Islet precursor cell (in vitro differentiated cells): Measurements from ENCODE around the gene TEN1.
A peak's percentile ranks its signal among the peaks of the same experiment; 100 is the strongest.
"Not testable (repeated sequence)": the region's sequence is repeated elsewhere in the genome, so short reads cannot be mapped to it uniquely, and the experiment has no call there.

Experiments
- DNase-seq: peaks from one replicate; pipeline ENCODE4 v3.0.0-alpha.2; 2018

The TEN1 gene, protein sequence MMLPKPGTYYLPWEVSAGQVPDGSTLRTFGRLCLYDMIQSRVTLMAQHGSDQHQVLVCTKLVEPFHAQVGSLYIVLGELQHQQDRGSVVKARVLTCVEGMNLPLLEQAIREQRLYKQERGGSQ

DNA sequence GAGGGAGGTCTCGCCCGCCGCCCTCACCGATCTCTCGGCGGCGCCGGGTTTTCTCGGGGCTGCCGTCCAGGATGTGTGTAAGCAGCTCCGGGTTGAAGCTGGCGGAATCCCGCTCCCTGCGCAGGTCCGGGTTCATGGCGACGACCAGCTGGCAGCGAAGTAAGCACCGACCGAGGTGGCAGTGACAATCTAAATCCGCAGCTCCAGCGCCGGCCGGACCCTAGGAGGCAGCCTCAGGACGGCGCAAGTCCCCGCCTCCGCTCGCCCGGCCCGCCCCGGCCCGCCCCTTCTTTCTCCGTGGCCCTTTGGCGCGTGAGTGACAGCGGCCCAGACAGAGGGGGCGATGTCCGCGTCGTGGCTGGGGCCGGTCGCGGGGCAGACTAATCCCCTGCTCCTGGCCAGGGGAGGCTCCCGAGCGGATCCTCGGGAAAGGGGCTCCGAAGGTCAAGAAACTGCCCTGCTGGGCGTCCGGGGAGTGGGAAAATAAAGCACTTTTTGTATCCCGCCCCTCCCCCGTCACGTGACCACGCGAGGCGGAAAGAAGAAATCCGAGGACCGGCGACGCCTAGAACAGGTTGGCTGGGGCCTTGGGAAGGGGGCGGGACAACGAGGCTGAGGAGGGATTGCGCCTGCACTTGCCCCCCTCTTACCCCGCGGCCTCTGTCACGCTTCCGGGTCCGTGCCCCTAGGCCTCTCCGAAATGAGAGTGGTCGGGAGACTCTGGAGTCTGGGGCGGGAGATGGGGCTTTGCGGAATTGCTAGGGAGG, at the start of gene TEN1, which contains the start of gene ACOX1:
TEN1 (plus strand) TSS at position 303 of the 767 bp plus-strand sequence. CDS start 6,953 bp downstream, outside the sequence.
ACOX1 (minus strand) TSS at position 229 of the 767 bp plus-strand sequence; CDS start at position 136, 93 bp downstream.
- peak; percentile 100 for DNase-seq

DNA sequence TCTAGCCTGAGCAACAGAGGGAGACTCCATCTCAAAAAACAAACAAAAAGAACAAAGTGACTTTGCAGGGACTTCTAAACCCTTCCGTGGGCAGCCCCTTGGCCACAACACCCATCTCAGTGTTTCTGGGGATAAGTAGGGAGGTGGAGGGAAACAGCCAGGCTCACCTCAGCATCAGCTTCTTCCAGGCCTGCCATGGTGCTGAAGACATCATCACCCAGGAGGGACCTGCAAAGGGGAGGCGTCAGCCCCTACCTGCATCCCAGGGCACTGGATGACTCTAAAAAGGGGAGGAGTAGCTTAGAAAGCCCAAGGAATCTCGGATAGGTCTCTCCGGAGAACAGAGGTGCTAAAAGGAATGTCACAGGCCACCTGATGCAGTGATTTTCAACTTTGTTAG, 48.0 kb upstream of the TEN1 start:
- DNase-seq: no peak

DNA sequence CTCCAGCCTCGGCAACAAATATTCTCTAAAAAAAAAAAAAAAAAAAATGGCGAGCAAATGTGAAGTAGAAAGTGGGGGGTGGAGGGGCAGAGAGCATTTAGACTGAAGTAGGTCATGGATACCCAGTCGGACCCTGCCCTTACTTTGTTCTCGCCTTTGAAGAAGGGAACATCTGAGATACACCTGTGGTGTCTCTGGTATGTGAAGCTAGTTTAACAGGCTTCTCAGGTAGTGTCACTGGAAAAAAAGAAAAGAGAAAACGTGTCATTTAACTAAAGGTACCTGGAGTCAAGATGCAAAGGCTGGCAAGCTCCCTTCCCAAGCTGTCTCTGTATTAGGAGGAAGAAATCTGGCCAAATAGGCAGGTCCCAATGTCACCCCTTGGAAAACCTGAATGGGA, 46.2 kb upstream of the TEN1 start:
- DNase-seq: no peak

DNA sequence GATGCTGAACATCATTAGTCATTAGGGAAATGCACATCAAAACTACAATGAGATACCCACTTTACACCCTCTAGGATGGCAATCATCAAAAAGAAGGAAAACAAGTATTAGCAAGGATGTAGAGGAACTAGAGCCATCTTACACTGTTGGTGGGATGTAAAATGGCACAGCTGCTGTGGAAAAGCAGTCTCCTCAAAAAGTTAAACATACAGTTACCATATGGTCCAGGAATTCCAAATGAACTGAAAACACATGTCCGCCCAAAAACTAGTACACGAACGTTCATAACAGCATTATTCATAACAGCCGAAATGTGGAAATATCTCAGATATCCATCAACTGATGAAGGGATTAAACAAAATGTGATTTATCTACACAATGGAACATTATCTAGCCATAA, 45.2 kb upstream of the TEN1 start:
- no peak for DNase-seq

DNA sequence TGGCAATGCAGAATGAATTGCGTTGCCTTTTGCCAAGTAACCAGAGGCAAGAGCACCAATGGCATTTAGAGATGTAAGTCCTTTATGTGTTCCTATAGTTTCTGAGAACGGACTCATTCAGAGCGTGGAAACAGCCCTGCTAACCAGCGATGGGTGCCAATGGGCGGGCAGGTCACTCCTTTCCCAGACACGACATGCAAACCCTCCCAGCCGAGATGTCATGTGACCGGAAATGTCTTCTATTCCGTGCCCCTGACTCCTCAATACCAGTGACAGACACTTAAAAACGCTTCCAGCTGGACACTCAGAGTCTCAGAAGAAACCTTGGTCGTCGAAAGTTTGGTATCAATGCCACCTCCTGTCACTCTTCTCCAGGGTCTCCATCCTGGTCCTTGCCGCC, 41.4 kb upstream of the TEN1 start:
- no peak for DNase-seq

DNA sequence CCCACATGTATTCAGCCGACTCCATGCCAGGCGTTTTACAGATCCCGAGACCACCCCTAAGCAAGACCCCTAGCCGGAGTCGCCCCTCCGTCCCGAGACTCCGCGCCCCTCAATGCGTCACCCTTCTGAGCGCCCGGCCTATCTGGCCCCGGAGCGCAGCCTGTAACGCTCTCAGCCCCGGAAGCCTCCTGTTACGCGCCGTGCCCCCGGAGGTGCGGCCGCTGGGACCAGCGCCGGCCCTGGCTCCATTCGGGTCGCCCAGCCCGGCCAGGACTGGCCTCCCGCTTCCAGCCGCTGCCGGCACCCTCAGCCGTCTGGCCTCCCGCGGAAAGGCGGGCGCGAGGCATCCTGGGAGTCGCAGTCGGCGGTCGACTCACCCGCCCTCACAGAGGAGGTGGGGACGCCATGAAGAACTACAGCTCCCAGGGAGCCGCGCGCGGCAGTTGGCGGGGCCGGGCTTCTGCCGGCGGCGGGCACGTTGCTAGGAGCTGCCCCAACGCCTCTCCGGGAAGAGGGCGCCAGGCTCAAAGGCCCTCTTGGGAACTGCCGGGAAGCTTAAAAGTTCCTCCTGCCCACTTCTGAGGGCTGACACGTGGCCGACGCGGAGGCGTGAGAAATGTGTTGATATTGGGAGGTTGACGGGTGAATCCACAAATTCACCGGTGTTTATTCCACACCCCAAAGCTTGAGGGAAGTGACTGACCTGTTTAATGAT, 38.2 kb upstream of the TEN1 start, which contains the start of gene FBF1:
FBF1 (minus strand) TSS at position 316 of the 715 bp plus-strand sequence. CDS start 2,893 bp downstream, outside the sequence.
- peak; percentile 100 for DNase-seq

DNA sequence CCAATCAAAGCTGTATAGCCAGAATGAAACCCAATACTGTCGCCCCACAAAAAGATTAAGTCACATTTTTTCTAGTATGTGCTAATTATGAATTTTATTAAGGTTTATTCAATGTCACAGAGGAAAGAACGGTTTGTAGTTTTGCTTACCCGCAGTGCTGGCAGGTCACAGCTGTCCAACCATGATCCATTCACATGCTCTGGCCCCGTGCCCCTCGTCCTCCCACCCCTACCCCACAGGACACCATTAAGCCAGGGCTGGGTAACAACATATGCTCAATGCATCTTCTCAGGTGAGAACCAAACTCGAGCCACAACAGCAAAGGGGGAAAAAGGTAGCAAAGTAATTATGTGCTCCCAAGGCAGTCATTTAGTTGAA, 37.6 kb upstream of the TEN1 start:
- no peak for DNase-seq

DNA sequence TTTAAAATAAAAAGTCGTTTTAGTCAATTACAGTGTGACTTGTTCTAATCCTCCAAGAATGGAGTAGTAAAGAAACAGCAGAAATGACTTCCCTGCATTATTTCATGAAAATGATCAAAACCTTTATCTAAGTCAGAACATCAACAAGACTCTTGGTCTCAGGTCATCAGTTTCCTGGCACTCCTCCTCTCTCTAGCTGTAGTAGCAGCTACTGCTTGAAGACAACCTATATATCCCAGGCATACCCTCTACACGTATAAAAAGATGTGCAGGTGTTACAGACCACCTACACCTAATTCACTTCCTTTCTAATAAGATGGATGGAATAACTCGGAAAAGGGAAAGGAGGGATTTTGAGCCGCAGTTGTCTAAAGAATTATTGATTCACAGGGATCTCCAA, 36.6 kb upstream of the TEN1 start:
- DNase-seq: no peak

DNA sequence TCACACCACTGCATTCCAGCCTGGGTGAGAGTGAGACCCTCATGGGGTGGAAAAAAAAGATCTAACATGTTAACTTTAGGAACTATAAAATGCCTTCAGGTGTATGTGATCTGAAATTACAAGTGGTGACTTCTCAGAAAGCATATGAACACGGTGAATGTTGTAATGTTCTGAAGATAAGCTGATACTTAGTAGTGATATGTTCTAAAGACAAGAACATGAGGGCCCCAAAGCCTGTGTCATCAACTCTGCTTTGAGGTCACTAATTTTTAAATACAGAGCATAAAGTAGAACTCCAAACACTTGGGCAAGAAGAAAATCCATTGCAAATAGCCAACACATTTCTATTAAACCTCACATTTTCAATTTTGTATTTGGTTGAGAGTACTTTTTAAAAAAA, 35.5 kb upstream of the TEN1 start:
- no peak for DNase-seq

DNA sequence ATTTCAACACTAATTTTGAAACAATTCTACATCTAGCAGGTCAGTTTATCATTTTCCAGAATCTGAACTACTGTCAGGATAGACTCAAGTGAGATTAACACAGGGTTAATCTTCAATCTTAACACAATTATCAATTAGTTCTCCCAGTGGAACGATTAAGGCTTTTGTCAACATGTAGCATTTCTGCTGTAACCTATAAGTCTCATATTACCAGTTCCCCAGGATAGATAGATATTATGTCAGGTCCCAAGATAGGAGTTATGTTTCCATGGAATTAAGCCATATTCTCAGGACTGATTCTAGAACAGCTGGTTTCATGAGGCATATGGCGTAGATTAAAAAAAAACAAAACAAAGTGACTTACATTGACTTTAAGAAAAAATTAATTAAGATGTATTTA, 33.8 kb upstream of the TEN1 start:
- no peak for DNase-seq

DNA sequence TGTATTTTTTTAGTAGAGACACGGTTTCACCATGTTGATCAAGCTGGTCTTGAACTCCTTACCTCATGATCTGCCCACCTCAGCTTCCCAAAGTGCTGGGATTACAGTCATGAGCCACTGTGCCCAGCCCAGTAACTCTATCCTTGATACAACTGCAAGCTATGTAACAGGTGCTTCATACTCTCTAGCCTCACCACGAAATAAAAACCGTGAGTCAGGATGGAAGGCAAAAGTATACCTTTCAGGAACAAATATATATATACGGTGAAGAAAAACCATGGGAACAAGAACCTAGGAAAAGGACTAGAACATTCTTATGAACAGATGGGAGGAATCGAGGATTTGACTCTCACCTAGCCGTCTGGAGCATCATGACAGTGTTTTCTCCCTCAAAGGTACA, 28.6 kb upstream of the TEN1 start:
- no peak for DNase-seq

DNA sequence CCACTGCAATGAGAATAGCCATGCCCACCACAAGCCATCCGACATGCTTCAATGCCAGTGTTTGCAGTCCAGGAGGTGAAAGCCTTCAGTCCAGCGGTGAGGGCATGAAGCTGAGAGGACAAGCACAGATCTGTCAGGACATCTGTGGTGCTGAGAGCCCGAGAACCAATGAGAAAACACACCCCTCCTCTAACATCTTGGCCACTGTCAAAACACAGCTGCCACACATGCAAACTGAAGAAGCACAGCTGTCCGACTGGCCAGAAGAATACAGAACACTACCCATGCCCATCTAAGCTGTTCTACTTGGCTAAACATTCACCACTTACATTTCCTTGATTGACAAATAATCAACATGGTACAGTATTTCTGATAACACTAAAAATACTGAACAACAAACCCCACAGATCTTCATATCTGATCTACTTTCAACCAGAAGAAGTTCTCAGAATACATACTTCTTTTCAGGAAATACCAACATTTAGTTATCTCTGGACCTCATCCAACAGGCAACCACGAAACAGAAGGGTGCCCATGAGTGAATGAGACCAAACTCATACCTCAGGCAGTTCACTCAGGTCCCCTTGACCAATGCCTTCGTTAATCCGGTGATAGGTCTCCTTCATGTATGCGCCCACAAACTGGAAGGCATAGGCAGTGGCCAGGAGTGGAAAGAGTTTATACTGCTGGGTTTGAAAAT, 28.0 kb upstream of the TEN1 start:
- DNase-seq: peak; percentile 18

DNA sequence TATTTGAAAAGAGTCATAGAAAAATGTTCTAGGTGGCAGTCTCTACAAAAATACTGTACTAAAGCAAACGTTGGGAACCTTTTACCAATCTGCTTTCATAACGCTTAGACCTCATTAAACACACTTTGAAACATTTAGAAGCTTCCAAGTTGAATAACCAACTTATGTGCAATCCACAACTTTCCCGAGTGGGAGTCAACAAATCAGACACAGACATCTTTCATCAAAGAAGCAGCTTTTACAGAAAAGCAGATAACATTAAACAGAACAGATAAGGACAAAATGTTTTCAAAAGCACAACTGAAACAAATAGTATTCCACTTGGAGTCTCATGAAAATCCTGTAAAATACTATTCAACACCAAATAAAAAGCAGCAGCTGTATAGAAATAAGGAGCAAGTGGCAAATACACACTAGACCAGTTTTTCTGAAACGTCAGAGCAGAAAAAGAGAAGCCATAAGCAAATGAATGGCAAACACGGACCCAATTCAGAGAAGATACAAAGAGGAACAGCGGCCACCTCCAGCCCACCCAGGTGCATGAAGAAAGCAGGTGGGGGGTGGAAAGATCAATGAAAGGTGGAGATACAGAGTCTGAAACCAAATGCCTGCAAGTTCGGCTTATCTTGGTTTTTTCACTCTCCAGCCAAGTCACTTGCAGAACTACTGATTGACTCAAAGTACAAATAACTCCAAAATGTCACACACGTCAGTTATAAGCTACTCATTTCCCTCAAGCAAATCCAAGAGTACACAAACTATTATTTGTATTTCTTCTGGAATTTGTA, 19.8 kb upstream of the TEN1 start:
- DNase-seq: no peak

DNA sequence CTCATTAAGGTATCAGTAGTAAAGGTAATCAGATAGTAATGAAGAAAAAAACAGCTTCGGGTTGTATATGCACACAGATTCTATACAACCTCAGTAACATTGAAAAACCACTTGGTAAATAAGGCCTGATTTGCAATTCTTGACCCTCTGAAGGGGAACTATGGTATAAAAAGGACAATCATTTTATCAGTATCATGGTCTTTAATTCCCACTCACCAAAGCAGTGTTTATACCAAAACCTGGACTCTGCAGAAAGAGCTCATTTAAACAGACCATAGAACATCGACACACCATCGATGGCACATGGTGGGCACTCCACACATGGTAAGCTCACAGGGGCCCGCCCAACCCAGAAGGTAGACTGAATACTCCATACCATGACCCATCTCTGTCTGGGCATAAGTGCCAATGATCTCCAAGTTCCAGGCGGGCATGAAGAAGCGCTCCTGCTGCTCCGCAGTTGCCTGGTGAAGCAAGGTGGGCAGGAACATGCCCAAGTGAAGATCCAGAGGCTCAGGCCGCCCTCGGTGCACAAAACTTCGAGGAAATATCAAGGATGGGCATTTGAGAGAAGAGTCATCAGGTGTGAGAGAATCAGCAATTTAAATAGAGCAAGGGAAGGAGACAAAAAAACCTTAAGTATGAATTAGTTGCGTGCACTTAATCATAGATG, 19.1 kb upstream of the TEN1 start:
- no peak for DNase-seq

DNA sequence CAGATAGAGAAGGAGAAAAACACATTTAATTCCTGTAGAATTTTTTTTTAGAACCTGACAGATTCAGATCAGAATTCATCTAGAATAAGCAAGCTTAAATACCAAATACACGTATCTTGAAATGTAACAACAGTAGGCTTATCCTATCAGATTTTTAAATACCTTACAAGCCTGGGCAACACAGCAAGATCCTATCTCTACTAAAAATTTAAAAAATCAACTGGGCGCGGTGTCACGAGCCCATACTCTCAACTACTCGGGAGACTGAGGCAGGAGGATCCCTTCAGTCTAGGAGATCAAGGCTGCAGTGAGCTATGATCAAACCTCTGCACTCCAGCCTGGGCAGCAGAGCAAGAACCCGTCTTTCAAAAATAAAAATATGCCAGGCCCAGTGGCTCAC, 13.6 kb upstream of the TEN1 start:
- peak; percentile 30 for DNase-seq

DNA sequence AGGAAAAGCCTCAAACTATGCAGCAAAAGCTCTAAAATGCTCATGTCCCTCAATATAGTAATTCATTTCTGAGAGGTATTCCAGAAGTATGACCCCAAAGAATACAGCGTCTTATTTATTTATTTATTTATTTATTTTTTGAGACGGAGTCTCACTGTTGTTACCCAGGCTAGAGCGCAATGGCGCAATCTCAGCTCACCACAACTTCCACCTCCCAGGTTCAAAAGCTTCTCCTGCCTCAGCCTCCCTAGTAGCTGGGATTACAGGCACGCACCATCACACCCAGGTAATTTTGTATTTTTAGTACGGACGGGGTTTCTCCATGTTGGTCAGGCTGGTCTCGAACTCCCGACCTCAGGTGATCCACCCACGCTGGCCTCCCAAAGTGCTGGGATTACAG, 10.0 kb upstream of the TEN1 start:
- DNase-seq: not testable (repeated sequence)

DNA sequence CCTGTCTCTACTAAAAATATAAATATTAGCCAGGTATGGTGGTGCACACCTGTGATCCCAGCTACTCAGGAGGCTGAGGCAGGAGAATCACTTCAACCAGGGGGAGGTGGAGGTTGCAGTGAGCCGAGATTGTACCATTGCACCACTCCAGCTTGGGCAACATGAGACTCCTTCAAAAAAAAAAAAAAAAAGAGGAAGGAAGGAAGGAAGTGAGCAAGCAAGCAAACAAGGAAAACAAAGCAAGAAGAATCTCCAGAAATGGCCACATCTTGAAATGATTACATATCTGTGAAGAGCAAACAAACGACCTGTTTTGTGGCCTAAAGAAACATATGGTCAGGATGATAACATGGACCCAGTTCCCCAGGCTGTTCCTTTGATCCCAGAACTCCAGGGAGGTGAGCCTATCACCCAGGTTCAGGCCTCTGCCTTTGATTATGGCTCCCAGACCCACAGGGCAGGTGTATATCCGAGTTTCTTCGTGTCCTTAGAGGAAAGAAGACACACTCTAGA, 9.0 kb upstream of the TEN1 start:
- DNase-seq: no peak

DNA sequence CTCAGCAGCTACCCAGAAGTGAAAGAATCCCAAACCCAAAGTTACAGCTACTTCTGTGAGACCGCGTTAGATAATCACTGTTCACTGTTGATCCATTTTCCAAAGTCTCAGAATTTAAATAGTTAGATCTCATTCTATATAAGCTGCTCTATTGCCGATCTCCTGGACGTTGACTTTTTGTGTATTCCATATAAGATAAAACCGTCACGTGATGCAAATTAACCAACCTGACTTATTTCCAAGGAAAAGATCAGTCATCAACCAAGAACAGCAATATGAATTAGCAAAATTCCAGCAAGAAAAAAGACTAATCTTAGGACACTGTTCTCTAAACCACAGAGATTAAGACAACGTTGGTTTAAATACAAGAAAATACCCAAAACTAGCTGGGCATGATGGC, 8.4 kb upstream of the TEN1 start:
- no peak for DNase-seq

DNA sequence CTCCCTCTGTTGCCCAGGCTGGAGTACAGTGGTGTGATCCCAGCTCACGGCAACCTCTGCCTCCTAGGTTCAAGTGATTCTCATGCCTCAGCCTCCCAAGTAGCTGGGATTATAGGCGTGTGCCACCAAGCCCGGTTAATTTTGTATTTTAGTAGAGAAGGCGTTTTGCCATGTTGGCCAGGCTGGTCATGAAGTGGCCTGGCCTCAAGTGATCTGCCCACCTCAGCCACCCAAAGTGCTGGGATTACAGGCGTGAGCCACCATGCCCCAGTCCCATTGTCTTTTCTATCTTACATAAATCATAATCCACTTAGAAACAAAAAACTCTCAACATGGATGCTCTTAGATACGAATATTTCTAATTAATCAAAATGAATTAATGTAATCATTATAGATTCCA, 3.9 kb upstream of the TEN1 start:
- not testable (repeated sequence) for DNase-seq

DNA sequence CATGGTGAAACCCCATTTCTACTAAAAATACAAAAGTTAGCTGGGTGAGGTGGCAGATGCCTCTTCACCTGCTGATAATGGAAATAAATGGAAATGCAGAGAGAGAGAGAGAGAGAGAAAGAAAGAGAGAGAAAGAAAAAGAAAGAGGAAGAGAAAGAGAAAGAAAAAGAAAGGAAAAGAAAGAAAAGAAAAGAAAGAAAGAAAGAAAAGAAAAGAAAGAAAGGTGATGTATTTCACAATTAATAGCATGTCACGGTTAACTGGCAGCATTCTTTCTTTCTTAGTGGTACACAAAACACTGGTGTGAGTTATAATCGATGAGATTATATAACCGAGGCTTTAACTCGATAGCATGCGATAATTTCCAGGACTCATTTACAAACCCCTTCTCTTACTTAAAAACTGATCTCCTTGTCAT, 3.3 kb upstream of the TEN1 start:
- no peak for DNase-seq

DNA sequence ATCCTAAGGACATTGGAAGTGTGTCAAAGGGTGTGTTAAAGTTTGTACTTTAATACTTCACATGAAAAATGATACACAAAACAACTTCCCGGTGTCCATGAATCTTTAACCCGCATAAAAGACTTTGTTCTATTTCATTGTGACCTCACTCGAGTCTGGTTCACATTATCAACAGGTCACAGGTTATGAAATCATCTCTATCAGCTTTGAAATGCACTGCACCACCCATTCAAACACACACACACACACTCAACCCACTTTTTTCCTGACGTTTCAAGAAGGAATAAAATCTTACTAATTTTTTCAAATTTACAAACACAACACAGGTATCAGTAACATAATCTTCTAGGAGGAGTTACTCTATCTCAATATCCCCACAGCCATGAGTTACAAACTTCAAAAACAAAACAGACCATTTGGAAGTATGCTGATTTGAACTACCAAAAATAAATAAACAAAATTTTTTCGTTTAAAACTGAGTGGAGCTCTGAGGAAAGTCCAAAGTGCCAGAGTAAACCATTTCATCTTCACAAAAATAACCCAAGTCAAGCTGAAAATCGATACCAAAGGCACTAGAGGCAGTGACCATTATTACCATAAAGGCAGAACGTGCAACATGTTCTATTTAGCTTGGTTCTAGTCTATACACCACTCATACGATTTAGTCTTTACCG, 2.7 kb upstream of the TEN1 start:
- DNase-seq: no peak
